ENCODE results near the gene ATP8B4. TPM values are rescaled to one million over a fixed set of nuclear protein-coding genes. Genes with fewer than 3 reads are reported as not detected.

ATP8B4 gene
- total and polyA plus RNA-seq, 2 of the 8 experiments (the other 6 are each of a cell fraction or from before 2014, with no cell fraction given) = 0.17 to 0.24 TPM

- H3K27me3 ChIP-seq (replicated peaks in 1 of 4; ENCODE audit: control insufficient read depth in 3 of 4, extremely low read depth in 1 of 4, insufficient read depth in 3 of 4, low read length in 3 of 4) = no peaks in the 10 kb centered on the region
- H2BK5ac ChIP-seq (ENCODE audit: low read depth, low read length) = no peak overlapping the region
- H3K18ac ChIP-seq (ENCODE audit: extremely low read depth, low read length) = no peak overlapping the region
- H3K23ac ChIP-seq (ENCODE audit: insufficient read length) = no peak overlapping the region
- H4K20me1 ChIP-seq (replicated peaks in 1 of 2; ENCODE audit: control insufficient read depth in 1 of 2, insufficient read depth in 2 of 2, low read length in 2 of 2) = no peaks in the 10 kb centered on the region
- peaks cover 0 to 4% (median under 1%) of the 10 kb centered on the region in 4 experiments; a peak in 2 of 7 replicates for H3K4me1 ChIP-seq (replicated peaks in 1 of 4; ENCODE audit: control insufficient read depth in 3 of 4, insufficient read depth in 4 of 4, low read length in 3 of 4)
- FAIRE-seq (no peak), DNase-seq (ENCODE audit: low read depth in 1 of 2, low spot score in 2 of 2) (no peak)
- no peaks in the 10 kb centered on the region for H3K79me1 ChIP-seq (ENCODE audit: low read depth, low read length)
- H4K91ac ChIP-seq (replicated peaks; ENCODE audit: insufficient read length, low read length) = no peak overlapping the region
- ChIA-PET POLR2A (ENCODE audit: partially characterized antibody) (no interaction called here), CTCF (ENCODE audit: partially characterized antibody) (interaction anchor here (1.0 to 3.2 kb wide), 2 partner anchors 8 to 11 kb away, joined by 3 to 25 read pairs; no protein-coding TSS in a partner anchor)
- H3K79me2 ChIP-seq (ENCODE audit: control insufficient read depth in 1 of 2, insufficient read depth in 2 of 2, low read length in 2 of 2) = no peaks in the 10 kb centered on the region
- 87% methylated on average over 2 of the region's 2 CpGs; no CpG with 5 or more reads in 1 of the 2 experiments for WGBS, 2 experiments (ENCODE audit: extremely low coverage in 1 of 2, insufficient coverage in 1 of 2, insufficient read length in 1 of 2, insufficient replicate concordance in 2 of 2, low coverage in 1 of 2, low lambda C conversion rate in 2 of 2, missing lambda C conversion rate in 1 of 2)
- H2BK12ac ChIP-seq (ENCODE audit: low read depth, low read length) = no peak overlapping the region
- no peak overlapping the region for H3K14ac ChIP-seq (ENCODE audit: insufficient read length)
- H2BK20ac ChIP-seq (ENCODE audit: low read length) = no peak overlapping the region
- H3K56ac ChIP-seq (replicated peaks; ENCODE audit: insufficient read length, low read depth, low read length) = no peak overlapping the region
- H2BK120ac ChIP-seq (replicated peaks; ENCODE audit: low read depth, low read length) = no peak overlapping the region
- no peak overlapping the region for H4K5ac ChIP-seq (ENCODE audit: insufficient read length, low read depth, low read length)
- no peak overlapping the region for H3K4ac ChIP-seq (replicated peaks; ENCODE audit: insufficient read length, low read depth, low read length)
- H3K27ac ChIP-seq (ENCODE audit: low read depth, low read length) = no peak overlapping the region
- H3K9ac ChIP-seq (replicated peaks in 1 of 4; ENCODE audit: extremely low read depth in 1 of 4, low read depth in 3 of 4, low read length in 3 of 4) = no peak overlapping the region
- H3K4me3 ChIP-seq (ENCODE audit: extremely low read depth in 1 of 4, insufficient read depth in 2 of 4, low read depth in 3 of 4, low read length in 4 of 4) = no peak overlapping the region
- H3K36me3 ChIP-seq (ENCODE audit: control insufficient read depth in 2 of 4, insufficient read depth in 4 of 4, low read length in 3 of 4) = no peaks in the 10 kb centered on the region
- H3K23me2 ChIP-seq (ENCODE audit: low read depth, low read length) = no peaks in the 10 kb centered on the region
- H2AK5ac ChIP-seq (ENCODE audit: low read depth, low read length) = no peak overlapping the region
- H2BK15ac ChIP-seq (ENCODE audit: low read length) = no peak overlapping the region
- H3K4me2 ChIP-seq (ENCODE audit: insufficient read depth in 1 of 2, low read depth in 2 of 2, low read length in 2 of 2) = no peak overlapping the region
- H4K8ac ChIP-seq (ENCODE audit: extremely low read depth, insufficient read depth, low read length) = no peak overlapping the region
- no peak overlapping the region for H2AFZ ChIP-seq (ENCODE audit: low read length)
- no peaks in the 10 kb centered on the region for H3K9me3 ChIP-seq (ENCODE audit: insufficient read depth in 2 of 2, low read depth in 1 of 2, low read length in 1 of 2)
- TF ChIP-seq ASH2L (IDR thresholded peaks at IDR 0.05; ENCODE audit: low read length) (no peak), RAD21 (IDR thresholded peaks at IDR 0.05 in 1 of 2, conservative IDR thresholded peaks at IDR 0.05 in 1 of 2; ENCODE audit: low read depth in 2 of 2, low read length in 2 of 2) (no peak)
Observed at GRCh38 chr15:50063226-50063625, 55.8 kb downstream of the ATP8B4 start.
